Endodermal cell (in vitro differentiated cells): ENCODE data around the gene ITGB3. TPM values are rescaled to one million over a fixed set of nuclear protein-coding genes. Genes with fewer than 3 reads are reported as not detected.
A peak's percentile ranks its signal among the peaks of the same experiment; 100 is the strongest.

Experiments used
- DNase-seq: peaks from one replicate; pipeline ENCODE4 v3.0.0-alpha.2; 2017
- H3K27ac ChIP-seq: 2 replicates; pipeline ENCODE4 v1.5.1; 2013; ENCODE audit warnings: mild to moderate bottlenecking, low read depth, low read length, moderate library complexity
- H3K27me3 ChIP-seq: 2 replicates; pipeline ENCODE4 v1.6.1; 2013; ENCODE audit warnings: mild to moderate bottlenecking, low read length, moderate library complexity; ENCODE audit not compliant: insufficient read depth, control insufficient read depth, poor library complexity, severe bottlenecking
- H3K36me3 ChIP-seq: 2 replicates; pipeline ENCODE4 v1.7.0; 2013; ENCODE audit warnings: mild to moderate bottlenecking, low read length, moderate library complexity; ENCODE audit not compliant: control insufficient read depth, insufficient read depth
- H3K4me1 ChIP-seq: one replicate; pipeline ENCODE4 v1.7.0; 2013; ENCODE audit warnings: low read length; ENCODE audit not compliant: control insufficient read depth, insufficient read depth
- H3K4me3 ChIP-seq: 2 replicates; pipeline ENCODE4 v1.5.1; 2013; ENCODE audit warnings: mild to moderate bottlenecking, low read length, moderate library complexity
- H3K9ac ChIP-seq: 2 replicates; pipeline ENCODE4 v1.6.1; 2013; ENCODE audit warnings: mild to moderate bottlenecking, low read length, moderate library complexity; ENCODE audit not compliant: poor library complexity, severe bottlenecking; ENCODE audit errors: extremely low read depth
- H3K9me3 ChIP-seq: 2 replicates; pipeline ENCODE4 v1.6.1; 2013; ENCODE audit warnings: mild to moderate bottlenecking, low read length, moderate library complexity; ENCODE audit not compliant: control insufficient read depth
- H3K27ac Mint-ChIP-seq: 2 replicates; pipeline ENCODE4 v1.8.0; 2020; ENCODE audit warnings: mixed read lengths
- H3K27me3 Mint-ChIP-seq: 2 replicates; pipeline ENCODE4 v1.8.0; 2021; ENCODE audit warnings: mild to moderate bottlenecking, mixed read lengths; ENCODE audit not compliant: insufficient read depth
- H3K36me3 Mint-ChIP-seq: 2 replicates; pipeline ENCODE4 v1.8.0; 2020; ENCODE audit warnings: low read depth, mixed read lengths
- H3K4me1 Mint-ChIP-seq: 2 replicates; pipeline ENCODE4 v1.8.0; 2020; ENCODE audit warnings: mixed read lengths
- H3K4me3 Mint-ChIP-seq: 2 replicates; pipeline ENCODE4 v1.8.0; 2020; ENCODE audit warnings: mild to moderate bottlenecking, moderate library complexity, mixed read lengths
- H3K9me3 Mint-ChIP-seq: 2 replicates; pipeline ENCODE4 v1.8.0; 2020; ENCODE audit warnings: mild to moderate bottlenecking, mixed read lengths
- WGBS, 2 experiments: methylation state at CpG; one replicate each; pipeline versions ENCODE4 v1.1.5 to v1.1.7; 2013; ENCODE audit warnings: missing lambda C conversion rate in 2 of 2, mixed read lengths in 1 of 2; ENCODE audit not compliant: insufficient coverage in 1 of 2, insufficient read length in 1 of 2; 5-methylcytosine and 5-hydroxymethylcytosine counted together
- total RNA-seq, 2 donors: library from RNA; stranded (reverse); fragmentation: NEBNext Ultra II Directional in 1 of 2; extraction: Animal tissue kit (Norgen Biotek cat#: 25700) in 1 of 2; gene quantifications; 2 replicates in 1 of 2; 3 replicates in 1 of 2; pipeline ENCODE4 v1.2.1, GENCODE V29; 2021
- TF ChIP-seq, protein P1 (sequence below): fragments of 200-600 bp; sonication (generic); conservative IDR thresholded peaks from 2 replicates; pipeline ENCODE4 v1.5.0; 2021; ENCODE audit warnings: antibody characterized with exemption, mild to moderate bottlenecking

ITGB3 gene
- total RNA-seq, 2 donors from 2014 or later: 0.51 to 0.73 TPM

DNA sequence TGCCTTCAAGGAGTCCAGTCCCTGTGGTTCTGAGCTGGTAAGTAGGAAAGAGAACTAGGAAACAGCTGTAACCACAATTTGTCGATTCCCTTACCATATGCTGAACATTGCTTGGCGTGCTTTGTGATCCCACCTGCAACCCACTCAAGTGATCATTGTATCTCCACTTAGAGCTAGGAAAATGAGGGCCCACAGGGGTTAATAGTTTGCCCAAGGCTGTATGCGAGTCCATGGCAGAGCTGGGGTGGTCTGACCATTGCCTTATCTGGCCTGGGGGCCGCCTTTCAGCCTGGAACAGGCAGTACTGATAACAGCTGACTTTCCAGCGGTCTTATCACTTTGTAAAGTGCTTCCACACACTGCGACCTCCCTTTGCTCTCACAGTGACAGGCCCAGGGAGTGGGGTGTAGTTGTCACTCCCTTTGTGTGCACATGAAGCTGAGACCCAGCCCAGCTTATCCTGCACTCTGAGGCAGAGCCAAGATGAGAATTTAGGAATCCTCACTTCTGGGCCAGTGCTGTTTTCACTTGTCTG lies 34.7 kb upstream of the ITGB3 start:
- Histone ChIP-seq H3K9me3 (peaks cover 6% of the 10 kb centered on the region), H3K36me3 (peaks cover 26% of the 10 kb centered on the region), H3K27me3 (no peaks in the 10 kb centered on the region), H3K4me3 (no peak overlapping the region), H3K27ac (no peak overlapping the region), H3K9ac (no peak overlapping the region), H3K4me1 (peaks cover 19% of the 10 kb centered on the region)
- H3K27me3 Mint-ChIP-seq: peaks cover 26% of the 10 kb centered on the region
- H3K27ac Mint-ChIP-seq: peak overlapping the region; percentile 78
- peaks cover 6% of the 10 kb centered on the region for H3K9me3 Mint-ChIP-seq
- peaks cover 3% of the 10 kb centered on the region for H3K36me3 Mint-ChIP-seq
- TF ChIP-seq, protein P1, sequence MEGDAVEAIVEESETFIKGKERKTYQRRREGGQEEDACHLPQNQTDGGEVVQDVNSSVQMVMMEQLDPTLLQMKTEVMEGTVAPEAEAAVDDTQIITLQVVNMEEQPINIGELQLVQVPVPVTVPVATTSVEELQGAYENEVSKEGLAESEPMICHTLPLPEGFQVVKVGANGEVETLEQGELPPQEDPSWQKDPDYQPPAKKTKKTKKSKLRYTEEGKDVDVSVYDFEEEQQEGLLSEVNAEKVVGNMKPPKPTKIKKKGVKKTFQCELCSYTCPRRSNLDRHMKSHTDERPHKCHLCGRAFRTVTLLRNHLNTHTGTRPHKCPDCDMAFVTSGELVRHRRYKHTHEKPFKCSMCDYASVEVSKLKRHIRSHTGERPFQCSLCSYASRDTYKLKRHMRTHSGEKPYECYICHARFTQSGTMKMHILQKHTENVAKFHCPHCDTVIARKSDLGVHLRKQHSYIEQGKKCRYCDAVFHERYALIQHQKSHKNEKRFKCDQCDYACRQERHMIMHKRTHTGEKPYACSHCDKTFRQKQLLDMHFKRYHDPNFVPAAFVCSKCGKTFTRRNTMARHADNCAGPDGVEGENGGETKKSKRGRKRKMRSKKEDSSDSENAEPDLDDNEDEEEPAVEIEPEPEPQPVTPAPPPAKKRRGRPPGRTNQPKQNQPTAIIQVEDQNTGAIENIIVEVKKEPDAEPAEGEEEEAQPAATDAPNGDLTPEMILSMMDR: no peak
- WGBS, 2 experiments: 78 to 86% methylated on average over 4 to 6 of the region's 6 CpGs
- DNase-seq: peak; percentile 72
- peak overlapping the region; percentile 34 for H3K4me3 Mint-ChIP-seq
- peaks cover 28% of the 10 kb centered on the region for H3K4me1 Mint-ChIP-seq

DNA sequence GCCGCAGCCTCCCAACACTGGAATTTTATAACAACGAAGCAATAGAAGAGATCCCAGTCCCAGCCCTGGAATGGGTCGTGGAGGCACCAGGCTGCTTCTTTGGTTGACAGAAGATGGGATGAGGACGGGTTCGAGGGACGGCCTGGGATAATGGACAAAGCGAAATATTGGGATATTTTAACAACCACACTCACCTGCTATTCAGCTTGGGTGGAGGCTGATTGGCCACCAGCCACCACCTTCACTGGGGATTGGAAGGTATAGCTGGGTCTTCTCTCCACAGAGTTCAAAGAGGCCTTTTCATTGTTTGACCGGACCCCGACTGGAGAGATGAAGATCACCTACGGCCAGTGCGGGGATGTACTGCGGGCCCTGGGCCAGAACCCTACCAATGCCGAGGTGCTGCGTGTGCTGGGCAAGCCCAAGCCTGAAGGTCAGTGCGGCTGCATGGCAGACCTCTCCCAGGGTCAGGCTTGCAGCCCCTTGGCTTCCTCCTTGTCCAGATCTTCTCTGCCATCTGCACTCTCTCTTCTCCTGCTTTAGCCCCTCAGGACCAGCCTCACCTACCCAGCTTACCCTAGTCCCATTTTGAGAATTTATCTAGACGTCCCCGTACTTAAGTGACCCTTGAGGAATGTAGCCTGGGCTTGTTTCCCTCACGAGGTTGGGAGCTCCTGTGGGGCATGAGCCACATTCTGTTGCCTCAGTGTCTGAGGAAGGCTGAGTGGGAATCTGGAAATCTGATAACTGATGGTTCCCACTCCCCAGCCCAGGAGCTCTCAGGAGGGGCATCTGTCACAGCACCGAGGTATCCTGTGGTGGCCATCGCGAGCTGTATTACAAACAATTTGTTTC lies 33.8 kb upstream of the ITGB3 start:
- WGBS, 2 experiments: 86 to 90% methylated on average over 12 to 21 of the region's 21 CpGs
- TF ChIP-seq, protein P1: no peak
- DNase-seq: peak; percentile 54
- Histone ChIP-seq H3K36me3 (peaks cover 24% of the 10 kb centered on the region), H3K9ac (no peak overlapping the region), H3K9me3 (peaks cover 15% of the 10 kb centered on the region), H3K27me3 (no peaks in the 10 kb centered on the region), H3K27ac (no peak overlapping the region), H3K4me1 (peaks cover 19% of the 10 kb centered on the region), H3K4me3 (no peak overlapping the region)
- peaks cover 14% of the 10 kb centered on the region for H3K9me3 Mint-ChIP-seq
- peaks cover 25% of the 10 kb centered on the region for H3K27me3 Mint-ChIP-seq
- peaks cover 10% of the 10 kb centered on the region for H3K36me3 Mint-ChIP-seq
- peak overlapping the region; percentile 53 for H3K27ac Mint-ChIP-seq
- H3K4me1 Mint-ChIP-seq: peaks cover 28% of the 10 kb centered on the region
- H3K4me3 Mint-ChIP-seq: no peak overlapping the region

DNA sequence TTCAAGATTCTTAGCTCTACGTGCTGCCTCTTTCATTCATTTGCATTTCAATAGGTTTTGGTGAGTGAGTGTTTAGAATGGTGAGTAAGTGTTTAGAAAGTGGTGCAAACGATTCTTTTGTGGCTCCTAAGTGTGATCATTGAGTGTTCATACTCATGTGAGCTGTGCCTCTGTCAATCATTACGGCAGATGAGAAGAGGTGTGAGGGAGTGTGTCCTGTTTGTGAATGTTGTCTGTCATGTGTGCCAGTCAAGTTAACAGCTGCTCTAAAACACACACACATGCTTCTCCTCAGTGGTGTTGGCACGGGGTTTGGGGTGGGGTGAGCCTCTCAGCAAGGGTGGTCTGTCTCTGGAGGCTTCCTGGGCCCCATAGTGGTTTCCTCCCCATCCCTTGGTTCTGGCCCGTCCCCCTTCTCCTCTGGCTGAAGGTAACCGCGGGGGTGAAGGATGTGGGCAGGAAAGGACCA lies 33.1 kb upstream of the ITGB3 start:
- WGBS, 2 experiments: 43 to 74% methylated on average over 1 to 7 of the region's 7 CpGs
- DNase-seq: peak; percentile 52
- H3K27me3 Mint-ChIP-seq: peaks cover 25% of the 10 kb centered on the region

More for the DNA sequence above, 33.1 kb upstream of the ITGB3 start:
- H3K36me3 ChIP-seq: peaks cover 24% of the 10 kb centered on the region
- no peaks in the 10 kb centered on the region for H3K27me3 ChIP-seq
- H3K9me3 ChIP-seq: peaks cover 17% of the 10 kb centered on the region
- H3K4me1 ChIP-seq: peaks cover 19% of the 10 kb centered on the region
- H3K27ac Mint-ChIP-seq: no peak overlapping the region
- no peak overlapping the region for H3K9ac ChIP-seq
- no peak overlapping the region for H3K4me3 ChIP-seq
- peaks cover 19% of the 10 kb centered on the region for H3K9me3 Mint-ChIP-seq
- peaks cover 28% of the 10 kb centered on the region for H3K4me1 Mint-ChIP-seq
- TF ChIP-seq, protein P1: no peak
- peaks cover 10% of the 10 kb centered on the region for H3K36me3 Mint-ChIP-seq
- H3K4me3 Mint-ChIP-seq: no peak overlapping the region
- no peak overlapping the region for H3K27ac ChIP-seq
